ENCODE data around the gene USP31.
"Not testable (repeated sequence)": the region's sequence is repeated elsewhere in the genome, so short reads cannot be mapped to it uniquely, and the experiment has no call there.

USP31 gene

GRCh38 chr16:23146877-23147601 lies 2.2 kb downstream of the USP31 start (continued):
- TF ChIP-seq CREB5 (CRISPR knock-in tag; IDR thresholded peaks at IDR 0.05; ENCODE audit: low read depth) (no peak), TOX (CRISPR knock-in tag; IDR thresholded peaks at IDR 0.05; ENCODE audit: borderline replicate concordance) (no peak), BACH2 (CRISPR knock-in tag; IDR thresholded peaks at IDR 0.05; ENCODE audit: borderline replicate concordance) (no peak), ZNF565 (CRISPR knock-in tag; conservative IDR thresholded peaks at IDR 0.05; ENCODE audit: low read depth) (no peak), CSDC2 (CRISPR knock-in tag; IDR thresholded peaks at IDR 0.05) (no peak), ARNTL (CRISPR knock-in tag; IDR thresholded peaks at IDR 0.05; ENCODE audit: borderline replicate concordance, low read depth) (no peak), ZFP30 (CRISPR knock-in tag; IDR thresholded peaks at IDR 0.05) (no peak), CSRNP3 (CRISPR knock-in tag; IDR thresholded peaks at IDR 0.05) (no peak)

GRCh38 chr16:23145608-23146007 lies 3.6 kb downstream of the USP31 start:
- TF ChIP-seq ZNF70 (CRISPR knock-in tag; IDR thresholded peaks at IDR 0.05) (no peak), CSRNP3 (CRISPR knock-in tag; IDR thresholded peaks at IDR 0.05) (no peak), ZC3H10 (CRISPR knock-in tag; IDR thresholded peaks at IDR 0.05) (no peak), ZNF8 (CRISPR knock-in tag; IDR thresholded peaks at IDR 0.05) (no peak), POU6F1 (CRISPR knock-in tag; IDR thresholded peaks at IDR 0.05; ENCODE audit: borderline replicate concordance, low read depth) (no peak), ARNTL (CRISPR knock-in tag; IDR thresholded peaks at IDR 0.05; ENCODE audit: borderline replicate concordance, low read depth) (no peak), GLIS3 (CRISPR knock-in tag; IDR thresholded peaks at IDR 0.05) (no peak), TCF4 (CRISPR knock-in tag; IDR thresholded peaks at IDR 0.05; ENCODE audit: borderline replicate concordance) (no peak), CSDC2 (CRISPR knock-in tag; IDR thresholded peaks at IDR 0.05) (no peak), PATZ1 (CRISPR knock-in tag; IDR thresholded peaks at IDR 0.05; ENCODE audit: borderline replicate concordance) (no peak), ISL1 (CRISPR knock-in tag; IDR thresholded peaks at IDR 0.05) (no peak), ZNF565 (CRISPR knock-in tag; conservative IDR thresholded peaks at IDR 0.05; ENCODE audit: low read depth) (no peak)

GRCh38 chr16:23145186-23145585 lies 4.1 kb downstream of the USP31 start:
- TF ChIP-seq POU6F1 (CRISPR knock-in tag; IDR thresholded peaks at IDR 0.05; ENCODE audit: borderline replicate concordance, low read depth) = no peak
- no peak for TF ChIP-seq RARB (CRISPR knock-in tag; IDR thresholded peaks at IDR 0.05)
- TF ChIP-seq TSHZ2 (CRISPR knock-in tag; IDR thresholded peaks at IDR 0.05) = no peak
- no peak for TF ChIP-seq ZNF8 (CRISPR knock-in tag; IDR thresholded peaks at IDR 0.05)
- no peak for TF ChIP-seq TOX (CRISPR knock-in tag; IDR thresholded peaks at IDR 0.05; ENCODE audit: borderline replicate concordance)
- no peak for TF ChIP-seq OSR1 (CRISPR knock-in tag; IDR thresholded peaks at IDR 0.05)
- no peak for TF ChIP-seq ZNF70 (CRISPR knock-in tag; IDR thresholded peaks at IDR 0.05)
- TF ChIP-seq ZNF565 (CRISPR knock-in tag; conservative IDR thresholded peaks at IDR 0.05; ENCODE audit: low read depth) = no peak
- ATAC-seq = no peak

More at GRCh38 chr16:23145608-23146007, 3.6 kb downstream of the USP31 start:
- ATAC-seq = no peak

- ATAC-seq = not testable (repeated sequence)
Measured at GRCh38 chr16:23144393-23144792, 4.9 kb downstream of the USP31 start.

Data from SK-N-SH treated with all-trans-retinoic acid at 6 μM for 48 hours (cell line).